NCI-H2196 treated with DMSO at 0.1 percent for 48 hours (cell line): Measurements from ENCODE around the gene MCOLN2.
"Not testable (repeated sequence)": the region's sequence is repeated elsewhere in the genome, so short reads cannot be mapped to it uniquely, and the experiment has no call there.

Source experiments
- DNase-seq: peaks from one replicate; lab custom pipeline; 2025; ENCODE audit not compliant: unreplicated experiment; lab: John Stamatoyannopoulos, UW

MCOLN2 gene

DNA sequence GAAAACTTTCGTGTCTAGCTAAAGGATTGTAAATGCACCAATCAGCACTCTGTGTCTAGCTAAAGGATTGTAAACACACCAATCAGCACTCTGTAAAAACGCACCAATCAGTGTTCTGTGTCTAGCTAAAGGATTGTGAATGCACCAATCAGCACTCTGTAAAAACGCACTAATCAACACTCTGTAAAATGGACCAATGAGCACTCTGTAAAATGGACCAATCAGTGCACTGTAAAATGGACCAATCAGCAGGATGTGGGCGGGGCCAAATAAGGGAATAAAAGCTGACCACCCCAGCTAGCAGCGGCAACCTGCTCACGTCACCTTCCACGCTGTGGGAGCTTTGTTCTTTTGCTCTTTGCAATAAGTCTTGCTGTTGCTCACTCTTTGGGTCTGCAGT, 94.2 kb downstream of the MCOLN2 start:
- DNase-seq = not testable (repeated sequence)

DNA sequence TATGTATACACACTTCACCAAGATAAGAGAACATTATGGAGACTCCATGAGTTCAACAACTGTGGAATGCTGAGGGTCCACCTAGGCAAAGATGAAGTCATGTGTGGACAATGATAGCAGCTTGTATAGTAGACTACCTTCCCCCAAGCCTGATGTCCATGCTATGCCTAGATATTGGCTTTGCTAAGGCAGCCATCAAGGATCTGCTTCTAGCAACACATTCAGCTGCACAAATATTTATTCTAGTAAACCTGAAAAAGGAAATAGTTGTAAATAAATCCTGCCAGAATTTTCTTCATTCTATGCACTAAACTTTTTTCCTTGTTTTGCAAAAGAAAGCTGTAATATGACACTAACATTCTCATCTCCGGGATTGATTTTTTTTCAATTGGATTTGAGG, 96.9 kb downstream of the MCOLN2 start:
- no peak for DNase-seq

DNA sequence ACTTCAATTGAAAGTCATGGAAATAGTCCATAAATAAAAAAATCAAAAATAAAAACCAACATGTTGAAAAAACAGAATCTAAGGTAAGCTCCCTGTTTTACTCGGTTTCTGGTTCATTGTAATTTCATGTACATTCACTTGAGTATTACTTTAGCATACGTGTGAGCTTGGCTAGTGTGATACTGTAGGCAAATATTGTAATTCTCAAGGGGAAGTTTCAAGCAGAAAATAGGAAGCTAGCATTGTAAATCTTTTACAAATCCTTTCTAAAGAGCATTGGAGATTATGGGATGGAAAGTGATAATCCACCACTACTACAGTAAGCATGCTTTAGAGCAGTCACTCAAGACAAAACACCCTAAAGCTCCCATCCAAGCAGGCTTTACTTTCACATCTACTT, 100.6 kb downstream of the MCOLN2 start:
- DNase-seq = no peak

DNA sequence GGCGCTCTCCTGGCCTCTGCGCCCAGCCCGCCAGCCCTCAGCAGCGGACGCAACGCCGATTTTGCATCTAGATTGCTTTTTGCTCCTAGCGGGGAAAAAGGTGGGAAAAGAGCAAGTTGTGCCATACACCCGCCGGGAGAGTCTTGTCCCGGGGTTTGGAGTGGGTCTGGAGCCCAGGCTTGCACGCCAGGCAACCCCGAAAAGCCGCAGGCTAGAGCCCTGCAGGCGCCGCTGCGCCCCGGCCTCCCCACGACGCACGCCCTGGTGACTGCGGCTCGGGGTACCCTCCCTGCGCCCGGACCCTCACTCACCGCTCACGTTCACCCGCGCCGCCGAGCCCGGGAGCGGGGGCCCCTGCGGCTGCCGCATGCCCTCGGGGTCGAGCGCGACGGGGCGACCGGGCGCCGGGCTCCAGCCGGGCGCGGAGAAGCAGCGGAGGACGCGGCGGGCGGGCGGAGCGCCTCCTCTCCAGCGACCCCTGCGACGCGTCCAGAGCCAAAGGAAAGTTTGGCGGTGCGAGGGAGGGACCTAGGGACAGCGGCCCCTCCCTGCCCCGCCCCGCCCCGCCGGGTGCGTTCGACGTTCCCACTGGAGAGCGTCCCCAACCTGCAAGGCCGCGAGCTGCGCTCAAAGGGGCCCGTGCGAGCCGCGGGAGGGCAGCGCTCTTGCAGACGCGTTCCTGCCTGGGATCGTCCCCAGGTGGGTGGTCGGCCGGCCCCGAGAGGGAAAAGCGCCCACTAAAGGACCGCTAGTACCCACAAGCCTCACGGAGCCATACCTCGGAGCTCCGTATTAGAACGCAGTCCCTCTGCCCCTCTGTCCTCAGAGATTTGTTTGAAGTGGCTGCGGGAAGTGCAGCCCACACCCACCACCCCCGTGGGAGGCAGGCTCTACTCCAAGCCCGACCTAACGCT, 104.0 kb downstream of the MCOLN2 start, which contains the start of gene LPAR3:
Gene LPAR3, minus strand, starts transcription at position 502 of the 914 bp plus-strand sequence. CDS start 27,086 bp downstream, outside the sequence.
- DNase-seq = no peak

DNA sequence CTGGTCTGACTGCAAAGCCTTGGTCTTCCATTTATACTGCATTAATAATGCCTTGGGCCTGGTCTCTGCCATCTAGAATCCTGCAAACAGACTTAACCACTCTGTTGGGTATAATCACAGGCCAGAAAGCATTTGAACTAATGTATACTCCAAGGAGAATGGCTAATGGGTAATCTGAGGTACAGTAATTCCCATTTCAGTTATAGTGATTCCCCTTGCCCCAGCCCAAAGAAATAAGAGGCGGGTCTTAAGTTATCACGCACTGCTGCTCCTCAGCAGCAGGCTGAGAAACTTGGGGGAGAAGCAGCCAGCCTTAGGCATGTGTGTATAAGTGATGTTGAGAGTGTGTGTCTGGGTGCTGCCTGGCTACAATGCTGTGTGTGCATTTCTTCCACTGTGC, 106.3 kb downstream of the MCOLN2 start:
- DNase-seq = no peak

DNA sequence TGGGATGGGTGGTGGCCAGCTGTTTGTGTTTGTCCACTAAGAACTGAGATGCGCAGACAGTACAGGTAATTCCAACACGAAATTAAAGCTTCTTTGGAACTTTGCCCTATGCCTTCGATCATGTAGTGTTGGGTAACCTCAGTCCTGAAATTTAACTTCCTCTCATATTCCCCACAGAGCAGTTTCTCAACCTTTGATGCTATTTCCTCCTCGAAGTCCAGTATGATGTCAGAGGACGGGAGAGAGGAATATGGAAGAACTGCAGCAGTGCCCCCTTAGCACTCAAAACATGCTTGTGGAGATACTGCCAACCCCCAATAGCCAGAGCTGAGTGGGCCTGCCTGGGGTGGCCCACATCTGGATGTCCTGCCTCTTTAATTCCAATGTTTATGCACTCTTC, 107.5 kb downstream of the MCOLN2 start:
- no peak for DNase-seq

DNA sequence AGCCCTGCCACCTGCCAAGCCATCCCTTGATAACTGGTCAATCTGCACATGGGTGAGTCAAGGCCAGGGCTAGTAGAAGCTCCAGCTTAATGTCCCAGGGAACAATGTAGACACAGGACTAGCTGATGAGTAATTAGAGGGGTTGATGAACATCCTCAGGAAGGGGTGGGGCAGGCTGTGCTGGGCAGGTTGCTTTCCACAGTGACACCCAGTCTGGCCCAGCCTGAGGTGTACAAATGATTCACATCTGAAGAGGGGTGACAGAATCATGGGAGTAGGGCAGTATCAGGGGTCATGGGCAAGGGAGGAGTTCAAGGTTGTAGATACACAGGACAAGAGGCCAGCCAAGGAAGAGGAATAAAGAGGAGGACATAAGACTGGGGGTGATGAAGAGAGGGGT, 108.2 kb downstream of the MCOLN2 start:
- no peak for DNase-seq

DNA sequence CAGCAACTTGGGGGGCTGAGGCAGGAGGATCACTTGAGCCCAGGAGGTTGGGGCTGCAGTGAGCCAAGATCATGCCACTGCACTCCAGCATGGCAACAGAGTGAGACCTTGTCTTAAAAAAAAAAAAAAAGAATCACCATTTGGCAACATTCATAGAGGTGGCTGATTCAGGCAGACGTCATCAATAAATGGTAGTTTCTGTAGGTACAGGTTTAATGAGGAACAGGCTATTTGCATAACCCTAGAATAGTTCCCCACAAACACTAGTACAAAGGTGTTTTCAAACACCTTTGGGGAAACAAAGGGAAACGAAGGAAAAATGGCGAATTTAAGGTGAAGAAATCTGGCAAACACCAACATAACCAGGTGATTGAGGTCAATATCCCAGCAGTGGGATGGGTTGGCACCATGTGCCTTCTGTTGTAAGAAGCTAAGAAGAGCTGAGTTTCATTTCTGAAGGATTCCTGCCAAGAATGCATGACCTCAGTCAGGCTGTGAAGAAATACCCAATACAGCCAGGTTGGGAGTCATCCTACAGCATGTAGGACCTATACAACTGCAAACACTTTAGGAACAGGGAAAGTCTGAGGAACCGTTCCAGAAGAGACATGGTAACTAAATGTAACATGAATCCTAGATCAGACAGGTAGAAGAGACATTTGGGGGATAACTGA, 109.5 kb downstream of the MCOLN2 start:
- no peak for DNase-seq

DNA sequence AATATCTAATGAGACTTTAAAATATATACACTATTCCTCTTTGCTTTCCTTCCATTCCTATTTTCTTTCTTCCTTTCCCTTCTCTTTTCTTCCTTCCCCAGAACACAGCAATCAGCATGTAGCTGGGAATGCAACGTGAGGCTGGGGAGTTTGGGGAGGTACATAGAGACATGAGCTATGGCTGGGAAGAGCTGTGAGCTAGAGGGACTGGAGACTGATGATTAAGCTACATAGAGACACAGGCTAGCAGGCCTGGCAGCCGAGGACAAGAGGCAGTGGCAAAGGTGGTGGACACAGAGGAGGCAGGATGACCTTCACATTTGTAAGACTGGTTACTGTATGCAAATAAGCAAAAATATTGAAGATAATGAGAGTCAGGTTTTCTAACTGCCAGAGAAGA, 111.4 kb downstream of the MCOLN2 start:
- DNase-seq = no peak

DNA sequence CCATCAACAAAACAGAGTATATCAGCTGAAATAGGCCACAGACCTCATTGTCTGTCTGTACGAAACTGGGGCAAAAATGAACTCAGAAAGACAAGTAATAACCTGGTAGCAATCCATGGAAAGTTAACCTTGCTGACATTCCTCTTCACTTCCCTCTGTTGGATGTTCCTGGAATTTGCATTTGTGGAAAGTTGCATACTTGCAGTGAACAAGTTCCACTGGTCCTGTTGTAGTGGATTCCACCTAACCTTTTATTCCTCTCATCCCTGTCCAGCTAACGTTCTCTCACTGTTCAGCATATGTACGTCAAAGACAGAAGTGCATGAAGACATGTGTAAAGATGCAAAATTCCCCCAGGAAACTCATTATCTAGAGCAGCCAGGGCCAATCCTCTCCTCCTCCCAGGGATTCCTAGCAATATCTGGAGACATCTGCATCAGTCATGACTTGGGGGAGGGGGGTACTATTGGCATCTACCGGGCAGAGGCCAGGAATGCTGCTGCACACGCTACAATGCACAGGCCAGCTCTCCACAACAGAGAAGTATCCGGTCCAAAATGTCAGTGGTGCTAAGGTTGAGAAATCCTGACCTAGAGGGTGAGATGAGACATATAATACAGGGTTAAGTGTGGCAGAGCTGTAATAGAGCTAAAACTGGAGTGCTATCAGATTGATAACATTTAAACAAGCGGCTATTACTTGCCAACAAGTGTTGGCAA, 112.1 kb downstream of the MCOLN2 start:
- DNase-seq = no peak

DNA sequence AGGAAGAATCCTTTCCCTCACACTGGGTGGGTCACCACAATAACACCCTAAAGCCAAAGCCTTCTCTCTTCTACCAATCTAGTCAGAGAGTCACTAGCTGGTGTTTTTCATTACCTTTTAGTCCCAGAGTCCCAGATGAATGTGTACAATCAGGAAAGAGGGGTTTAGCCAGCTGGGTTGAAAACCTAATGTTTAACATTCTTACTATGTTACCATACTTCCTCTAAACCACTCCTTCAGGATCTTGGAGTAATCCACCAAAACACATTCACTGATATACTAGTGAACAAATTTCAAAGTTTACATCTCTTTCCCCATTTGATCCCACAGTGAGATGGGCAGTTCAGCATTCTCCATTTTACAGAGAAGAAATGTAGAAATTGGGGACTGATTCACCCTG, 113.6 kb downstream of the MCOLN2 start:
- DNase-seq = no peak

DNA sequence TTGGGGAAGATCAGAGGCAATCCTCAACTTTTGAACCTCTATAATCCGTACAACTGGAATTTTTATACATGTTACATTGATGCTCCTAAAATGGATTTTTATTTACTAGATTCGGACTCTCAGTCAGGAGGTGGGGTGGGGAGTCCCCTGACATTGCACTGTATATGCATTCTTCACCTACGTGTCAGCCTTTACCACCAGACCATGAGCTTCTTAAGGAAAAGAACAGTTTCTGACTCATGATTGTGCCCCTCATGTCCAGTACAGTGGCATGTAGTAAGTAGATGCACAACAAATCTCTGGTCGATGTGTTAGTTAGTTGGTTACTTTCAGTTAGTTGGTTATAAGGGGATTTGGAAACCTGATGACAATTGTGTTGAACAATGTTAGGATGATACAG, 119.3 kb downstream of the MCOLN2 start:
- DNase-seq = no peak

DNA sequence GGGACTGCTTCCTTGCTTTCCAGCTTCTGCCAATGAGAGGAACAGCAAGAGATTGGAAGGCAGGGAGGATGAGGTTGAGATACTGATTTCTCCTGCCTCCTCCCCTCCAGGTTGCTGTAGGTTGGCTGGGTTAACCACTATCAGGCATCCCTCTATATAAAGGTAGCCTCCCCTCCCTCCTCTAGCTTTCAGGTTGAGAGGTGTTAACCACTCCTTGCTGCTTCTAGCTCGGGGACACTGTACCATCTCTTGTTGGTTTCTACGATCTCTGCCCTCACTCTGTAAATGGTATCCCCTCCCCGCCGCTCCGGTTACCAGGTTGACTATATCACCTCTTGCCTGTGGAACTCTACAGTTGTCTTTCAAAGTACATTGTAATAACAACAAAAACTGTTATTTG, 120.6 kb downstream of the MCOLN2 start:
- DNase-seq = no peak
